Vagina (tissue), 2 donors: ENCODE results near the gene PDE8A. TPM values are rescaled to one million over a fixed set of nuclear protein-coding genes. Genes with fewer than 3 reads are reported as not detected.

Experiments used
- DNase-seq, 2 donors: peaks; one replicate each; pipeline ENCODE4 v3.0.0-alpha.2; 2017; ENCODE audit errors: extremely low spot score in 2 of 2
- H3K27ac ChIP-seq: fragments of 200-600 bp; sonication (generic); one replicate; pipeline ENCODE4 v1.5.1; 2019
- H3K27me3 ChIP-seq: fragments of 200-600 bp; sonication (generic); one replicate; pipeline ENCODE4 v1.5.1; 2019
- H3K36me3 ChIP-seq, 2 donors: fragments of 200-600 bp; sonication (generic); one replicate each; pipeline ENCODE4 v1.5.1; 2017 to 2019
- H3K4me1 ChIP-seq: fragments of 200-600 bp; sonication (generic); one replicate; pipeline ENCODE4 v1.5.1; 2019
- H3K4me3 ChIP-seq, 2 donors: fragments of 200-600 bp; sonication (generic); 1 replicate in 1 of 2; 2 replicates in 1 of 2; pipeline ENCODE4 v1.5.1; 2016 to 2019
- H3K9me3 ChIP-seq: fragments of 200-600 bp; sonication (generic); one replicate; pipeline ENCODE4 v1.5.1; 2019
- POLR2A ChIP-seq, 2 donors: fragments of 450-650 bp; IDR thresholded peaks; one replicate each; pipeline ENCODE4 v1.6.1; 2017; ENCODE audit warnings: antibody characterized with exemption in 2 of 2, mild to moderate bottlenecking in 2 of 2, moderate library complexity in 2 of 2
- POLR2AphosphoS5 ChIP-seq, 2 donors: sonication (generic); formaldehyde crosslinking; IDR thresholded peaks; one replicate each; pipeline ENCODE4 v1.9.0; 2017; ENCODE audit warnings: antibody characterized with exemption in 2 of 2, mild to moderate bottlenecking in 2 of 2, low read depth in 1 of 2; ENCODE audit not compliant: insufficient read depth in 1 of 2
- intact Hi-C: fragments of 100-400 bp; cut with DNase I; formaldehyde crosslinking; loops from one replicate; pipeline ENCODE4 v1.15.1; 2023
- total RNA-seq: library from RNA; depleted of rRNA; stranded (reverse); fragments of >200 nt; gene quantifications from one replicate; pipeline ENCODE4 v1.2.3, GENCODE V29; 2016
- TF ChIP-seq, protein P1 (sequence below), 3 experiments: fragments of 450-650 bp in 2 of 3; fragments of 200-600 bp in 1 of 3; sonication (generic) in 1 of 3; IDR thresholded peaks; one replicate each; pipeline ENCODE4 v1.5.1; 2017 to 2019; ENCODE audit warnings: antibody characterized with exemption in 3 of 3, mild to moderate bottlenecking in 2 of 3, moderate library complexity in 2 of 3

PDE8A gene
- total RNA-seq, 1 donor from 2014 or later = 33.9 TPM

GRCh38 chr15:85091990-85092389, 110.3 kb downstream of the PDE8A start:
- Histone ChIP-seq H3K36me3 (peaks cover 0 to 23% of the 10 kb centered on the region in 2 donors), H3K4me3 (no peak overlapping the region), H3K4me1 (no peaks in the 10 kb centered on the region), H3K27ac (no peak overlapping the region), H3K9me3 (no peaks in the 10 kb centered on the region), H3K27me3 (no peaks in the 10 kb centered on the region)
- peak in 1 of 2 donors; percentile 37 for DNase-seq
- intact Hi-C loops = no loop called here
- no peak for TF ChIP-seq POLR2A (IDR thresholded peaks at IDR 0.05)
- TF ChIP-seq, protein P1, sequence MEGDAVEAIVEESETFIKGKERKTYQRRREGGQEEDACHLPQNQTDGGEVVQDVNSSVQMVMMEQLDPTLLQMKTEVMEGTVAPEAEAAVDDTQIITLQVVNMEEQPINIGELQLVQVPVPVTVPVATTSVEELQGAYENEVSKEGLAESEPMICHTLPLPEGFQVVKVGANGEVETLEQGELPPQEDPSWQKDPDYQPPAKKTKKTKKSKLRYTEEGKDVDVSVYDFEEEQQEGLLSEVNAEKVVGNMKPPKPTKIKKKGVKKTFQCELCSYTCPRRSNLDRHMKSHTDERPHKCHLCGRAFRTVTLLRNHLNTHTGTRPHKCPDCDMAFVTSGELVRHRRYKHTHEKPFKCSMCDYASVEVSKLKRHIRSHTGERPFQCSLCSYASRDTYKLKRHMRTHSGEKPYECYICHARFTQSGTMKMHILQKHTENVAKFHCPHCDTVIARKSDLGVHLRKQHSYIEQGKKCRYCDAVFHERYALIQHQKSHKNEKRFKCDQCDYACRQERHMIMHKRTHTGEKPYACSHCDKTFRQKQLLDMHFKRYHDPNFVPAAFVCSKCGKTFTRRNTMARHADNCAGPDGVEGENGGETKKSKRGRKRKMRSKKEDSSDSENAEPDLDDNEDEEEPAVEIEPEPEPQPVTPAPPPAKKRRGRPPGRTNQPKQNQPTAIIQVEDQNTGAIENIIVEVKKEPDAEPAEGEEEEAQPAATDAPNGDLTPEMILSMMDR (IDR thresholded peaks at IDR 0.05) = no peak
- TF ChIP-seq POLR2AphosphoS5 (IDR thresholded peaks at IDR 0.05; ENCODE audit: insufficient read depth in 1 of 2, low read depth in 1 of 2) = no peak

GRCh38 chr15:85094685-85095084, 113.0 kb downstream of the PDE8A start:
- Histone ChIP-seq H3K9me3 (no peaks in the 10 kb centered on the region), H3K36me3 (peaks cover 0 to 11% of the 10 kb centered on the region in 2 donors), H3K4me1 (no peaks in the 10 kb centered on the region), H3K27ac (no peak overlapping the region), H3K4me3 (no peak overlapping the region), H3K27me3 (no peaks in the 10 kb centered on the region)
- no peak for TF ChIP-seq POLR2A (IDR thresholded peaks at IDR 0.05)
- TF ChIP-seq, protein P1 (IDR thresholded peaks at IDR 0.05) = no peak
- TF ChIP-seq POLR2AphosphoS5 (IDR thresholded peaks at IDR 0.05; ENCODE audit: insufficient read depth in 1 of 2, low read depth in 1 of 2) = no peak
- intact Hi-C loops = no loop called here
- peak in 1 of 2 donors; percentile 29 for DNase-seq

GRCh38 chr15:85095566-85095965, 113.9 kb downstream of the PDE8A start:
- intact Hi-C loops = no loop called here
- Histone ChIP-seq H3K36me3 (peaks cover 0 to 2% of the 10 kb centered on the region in 2 donors), H3K4me1 (no peaks in the 10 kb centered on the region), H3K27ac (no peak overlapping the region), H3K27me3 (no peaks in the 10 kb centered on the region), H3K9me3 (no peaks in the 10 kb centered on the region), H3K4me3 (no peak overlapping the region)
- no peak for DNase-seq
- TF ChIP-seq POLR2AphosphoS5 (IDR thresholded peaks at IDR 0.05; ENCODE audit: insufficient read depth in 1 of 2, low read depth in 1 of 2) (no peak), POLR2A (IDR thresholded peaks at IDR 0.05) (no peak)
- TF ChIP-seq, protein P1 (IDR thresholded peaks at IDR 0.05) = no peak

DNA sequence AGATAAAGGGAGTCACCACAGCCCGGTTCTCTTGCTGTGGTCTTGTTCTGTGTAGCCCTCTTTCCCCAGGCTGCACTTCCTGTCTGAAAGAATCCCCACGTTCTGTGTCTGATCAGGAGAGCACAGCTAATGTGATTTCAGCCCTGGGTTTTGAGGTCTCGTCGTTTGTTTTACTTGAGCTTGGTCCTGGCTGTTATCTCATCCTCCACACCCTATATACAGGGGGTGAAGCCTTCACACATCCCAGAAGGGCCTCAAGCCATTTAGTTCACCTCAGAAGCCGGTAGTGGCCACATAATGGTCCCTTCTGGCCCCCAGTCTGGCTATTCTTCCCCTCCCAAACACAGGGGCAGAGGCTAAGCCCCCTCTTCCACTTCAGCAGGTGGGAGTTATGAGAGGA, 115.6 kb downstream of the PDE8A start:
- Histone ChIP-seq H3K36me3 (no peaks in the 10 kb centered on the region), H3K27me3 (no peaks in the 10 kb centered on the region), H3K27ac (no peak overlapping the region), H3K9me3 (no peaks in the 10 kb centered on the region), H3K4me3 (no peak overlapping the region), H3K4me1 (no peaks in the 10 kb centered on the region)
- TF ChIP-seq, protein P1 (IDR thresholded peaks at IDR 0.05) = no peak
- no peak for TF ChIP-seq POLR2A (IDR thresholded peaks at IDR 0.05)
- no peak for TF ChIP-seq POLR2AphosphoS5 (IDR thresholded peaks at IDR 0.05; ENCODE audit: insufficient read depth in 1 of 2, low read depth in 1 of 2)
- intact Hi-C loops = no loop called here
- DNase-seq = peak in 1 of 2 donors; percentile 40

- TF ChIP-seq POLR2A (IDR thresholded peaks at IDR 0.05) (no peak), POLR2AphosphoS5 (IDR thresholded peaks at IDR 0.05; ENCODE audit: insufficient read depth in 1 of 2, low read depth in 1 of 2) (no peak)
- TF ChIP-seq, protein P1 (IDR thresholded peaks at IDR 0.05) = no peak
- intact Hi-C loops = no loop called here
- Histone ChIP-seq H3K27me3 (no peaks in the 10 kb centered on the region), H3K36me3 (no peaks in the 10 kb centered on the region), H3K4me1 (no peaks in the 10 kb centered on the region), H3K4me3 (no peak overlapping the region), H3K9me3 (no peaks in the 10 kb centered on the region), H3K27ac (no peak overlapping the region)
- no peak for DNase-seq
Observed at GRCh38 chr15:85097725-85098124, 116.1 kb downstream of the PDE8A start.
